Measurements from ENCODE around the gene MESP1. TPM values are rescaled to one million over a fixed set of nuclear protein-coding genes. Genes with fewer than 3 reads are reported as not detected.
A peak's percentile ranks its signal among the peaks of the same experiment; 100 is the strongest.

The MESP1 gene
- total and polyA plus RNA-seq, 2 of the 8 experiments (the other 6 are each of a cell fraction or from before 2014, with no cell fraction given), result 0.15 to 0.23 TPM

GRCh38 chr15:89772932-89773583 is 22.0 kb upstream of the MESP1 start:
- 64% methylated on average over 3 of the region's 3 CpGs; no CpG with 5 or more reads in 1 of the 2 experiments for WGBS, 2 experiments (ENCODE audit: extremely low coverage in 1 of 2, insufficient coverage in 1 of 2, insufficient read length in 1 of 2, insufficient replicate concordance in 2 of 2, low coverage in 1 of 2, low lambda C conversion rate in 2 of 2, missing lambda C conversion rate in 1 of 2)
- no peak overlapping the region for H3K18ac ChIP-seq (ENCODE audit: extremely low read depth, low read length)
- no peak for FAIRE-seq
- no peak overlapping the region for H2BK5ac ChIP-seq (ENCODE audit: low read depth, low read length)
- H2BK12ac ChIP-seq (ENCODE audit: low read depth, low read length), result no peak overlapping the region
- no peak for DNase-seq (ENCODE audit: low read depth in 1 of 2, low spot score in 2 of 2)
- H3K14ac ChIP-seq (ENCODE audit: insufficient read length), result no peak overlapping the region
- H3K27ac ChIP-seq (ENCODE audit: low read depth, low read length), result no peak overlapping the region
- H3K23ac ChIP-seq (ENCODE audit: insufficient read length), result no peak overlapping the region
- H4K8ac ChIP-seq (ENCODE audit: extremely low read depth, insufficient read depth, low read length), result no peak overlapping the region
- no peaks in the 10 kb centered on the region for H3K9me3 ChIP-seq (ENCODE audit: insufficient read depth in 2 of 2, low read depth in 1 of 2, low read length in 1 of 2)
- no peak overlapping the region for H2BK15ac ChIP-seq (ENCODE audit: low read length)
- no peak overlapping the region for H2AFZ ChIP-seq (ENCODE audit: low read length)
- H3K36me3 ChIP-seq (ENCODE audit: control insufficient read depth in 2 of 4, insufficient read depth in 4 of 4, low read length in 3 of 4), result no peaks in the 10 kb centered on the region
- H3K79me1 ChIP-seq (ENCODE audit: low read depth, low read length), result no peaks in the 10 kb centered on the region
- no peak overlapping the region for H3K9ac ChIP-seq (replicated peaks in 1 of 4; ENCODE audit: extremely low read depth in 1 of 4, low read depth in 3 of 4, low read length in 3 of 4)
- H3K27me3 ChIP-seq (replicated peaks in 1 of 4; ENCODE audit: control insufficient read depth in 3 of 4, extremely low read depth in 1 of 4, insufficient read depth in 3 of 4, low read length in 3 of 4), result peaks cover 13 to 27% (median 22%) of the 10 kb centered on the region in 4 experiments
- H2BK120ac ChIP-seq (replicated peaks; ENCODE audit: low read depth, low read length), result no peak overlapping the region
- POLR2A ChIA-PET (ENCODE audit: partially characterized antibody), result interaction anchor here (1.3 kb wide), 1 partner anchor 8 kb away, joined by 6 read pairs; no protein-coding TSS in a partner anchor
- H3K56ac ChIP-seq (replicated peaks; ENCODE audit: insufficient read length, low read depth, low read length), result no peak overlapping the region
- H3K23me2 ChIP-seq (ENCODE audit: low read depth, low read length), result no peaks in the 10 kb centered on the region; the same call in 1 of the 2 replicates
- peaks cover 0 to 4% (median 1%) of the 10 kb centered on the region in 4 experiments; a peak in 2 of 7 replicates for H3K4me1 ChIP-seq (replicated peaks in 1 of 4; ENCODE audit: control insufficient read depth in 3 of 4, insufficient read depth in 4 of 4, low read length in 3 of 4)
- H2AK5ac ChIP-seq (ENCODE audit: low read depth, low read length), result no peak overlapping the region
- no peaks in the 10 kb centered on the region for H3K79me2 ChIP-seq (ENCODE audit: control insufficient read depth in 1 of 2, insufficient read depth in 2 of 2, low read length in 2 of 2)
- CTCF ChIA-PET (ENCODE audit: partially characterized antibody), result interaction anchor here (0.6 to 6.5 kb wide), 21 partner anchors 8 to 829 kb away, joined by 3 to 90 read pairs (median 4); partner anchors contain the start of gene ANPEP
- H3K4me2 ChIP-seq (ENCODE audit: insufficient read depth in 1 of 2, low read depth in 2 of 2, low read length in 2 of 2), result no peak overlapping the region
- H3K4me3 ChIP-seq (ENCODE audit: extremely low read depth in 1 of 4, insufficient read depth in 2 of 4, low read depth in 3 of 4, low read length in 4 of 4), result no peak overlapping the region
- H4K20me1 ChIP-seq (replicated peaks in 1 of 2; ENCODE audit: control insufficient read depth in 1 of 2, insufficient read depth in 2 of 2, low read length in 2 of 2), result no peaks in the 10 kb centered on the region
- no peak overlapping the region for H4K5ac ChIP-seq (ENCODE audit: insufficient read length, low read depth, low read length)
- H4K91ac ChIP-seq (replicated peaks; ENCODE audit: insufficient read length, low read length), result no peak overlapping the region
- H2BK20ac ChIP-seq (ENCODE audit: low read length), result no peak overlapping the region
- no peak overlapping the region for H3K4ac ChIP-seq (replicated peaks; ENCODE audit: insufficient read length, low read depth, low read length)
- TF ChIP-seq HDAC6 (IDR thresholded peaks at IDR 0.05; ENCODE audit: low read depth, low read length), result no peak
- no peak for TF ChIP-seq SP1 (IDR thresholded peaks at IDR 0.05; ENCODE audit: low read depth, low read length)
- no peak for TF ChIP-seq ZNF274 (IDR thresholded peaks at IDR 0.05; ENCODE audit: borderline replicate concordance, extremely low read depth, low read length)
- TF ChIP-seq PHF8 (conservative IDR thresholded peaks at IDR 0.05; ENCODE audit: low read depth, low read length), result no peak
- TF ChIP-seq CBX5 (IDR thresholded peaks at IDR 0.05; ENCODE audit: low read depth, low read length), result no peak
- TF ChIP-seq JUN (IDR thresholded peaks at IDR 0.05; ENCODE audit: low read depth, low read length), result no peak
- no peak for TF ChIP-seq POU5F1 (IDR thresholded peaks at IDR 0.05; ENCODE audit: low read depth, low read length)
- no peak for TF ChIP-seq CTBP2 (IDR thresholded peaks at IDR 0.05; ENCODE audit: borderline replicate concordance, insufficient read depth, insufficient read length, low read length)
- TF ChIP-seq, protein P1, sequence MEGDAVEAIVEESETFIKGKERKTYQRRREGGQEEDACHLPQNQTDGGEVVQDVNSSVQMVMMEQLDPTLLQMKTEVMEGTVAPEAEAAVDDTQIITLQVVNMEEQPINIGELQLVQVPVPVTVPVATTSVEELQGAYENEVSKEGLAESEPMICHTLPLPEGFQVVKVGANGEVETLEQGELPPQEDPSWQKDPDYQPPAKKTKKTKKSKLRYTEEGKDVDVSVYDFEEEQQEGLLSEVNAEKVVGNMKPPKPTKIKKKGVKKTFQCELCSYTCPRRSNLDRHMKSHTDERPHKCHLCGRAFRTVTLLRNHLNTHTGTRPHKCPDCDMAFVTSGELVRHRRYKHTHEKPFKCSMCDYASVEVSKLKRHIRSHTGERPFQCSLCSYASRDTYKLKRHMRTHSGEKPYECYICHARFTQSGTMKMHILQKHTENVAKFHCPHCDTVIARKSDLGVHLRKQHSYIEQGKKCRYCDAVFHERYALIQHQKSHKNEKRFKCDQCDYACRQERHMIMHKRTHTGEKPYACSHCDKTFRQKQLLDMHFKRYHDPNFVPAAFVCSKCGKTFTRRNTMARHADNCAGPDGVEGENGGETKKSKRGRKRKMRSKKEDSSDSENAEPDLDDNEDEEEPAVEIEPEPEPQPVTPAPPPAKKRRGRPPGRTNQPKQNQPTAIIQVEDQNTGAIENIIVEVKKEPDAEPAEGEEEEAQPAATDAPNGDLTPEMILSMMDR (IDR thresholded peaks at IDR 0.05; ENCODE audit: control extremely low read depth in 1 of 3, insufficient read depth in 1 of 3, low read depth in 1 of 3, low read length in 3 of 3), result peak in 1 of 3 experiments; percentile 24; a peak in 1 of 4 replicates
- TF ChIP-seq TAF7 (optimal IDR thresholded peaks at IDR 0.05; ENCODE audit: borderline replicate concordance, low read depth, low read length), result no peak
